Embryonic facial prominence (tissue), 1 donor: ENCODE measurements around the gene ADGRV1.
"Not testable (repeated sequence)": the region's sequence is repeated elsewhere in the genome, so short reads cannot be mapped to it uniquely, and the experiment has no call there.

Experiments used
- DNase-seq: peaks from one replicate; pipeline ENCODE4 v3.0.0-alpha.2; 2016; ENCODE audit errors: extremely low spot score

The ADGRV1 gene

GRCh38 chr5:90741022-90741564, 182.5 kb downstream of the ADGRV1 start:
- no peak for DNase-seq

- DNase-seq = no peak
These were observed 187.5 kb downstream of the ADGRV1 start for GRCh38 chr5:90746119-90746518.

- DNase-seq = no peak
These were observed 188.6 kb downstream of the ADGRV1 start for GRCh38 chr5:90747175-90747574.

GRCh38 chr5:90747693-90748092, 189.1 kb downstream of the ADGRV1 start:
- DNase-seq = no peak

- no peak for DNase-seq
These were observed 200.5 kb downstream of the ADGRV1 start for GRCh38 chr5:90759119-90759518.

- no peak for DNase-seq
These were observed 209.1 kb downstream of the ADGRV1 start for GRCh38 chr5:90767710-90768109.

GRCh38 chr5:90770006-90770541, 211.5 kb downstream of the ADGRV1 start:
- DNase-seq = not testable (repeated sequence)

- no peak for DNase-seq
These were observed 219.4 kb downstream of the ADGRV1 start for GRCh38 chr5:90777959-90778358.

- peak; percentile 53 for DNase-seq
These were observed 225.1 kb downstream of the ADGRV1 start for GRCh38 chr5:90783460-90784333.

GRCh38 chr5:90786756-90787155, 228.2 kb downstream of the ADGRV1 start:
- DNase-seq = no peak

GRCh38 chr5:90792725-90793124, 234.1 kb downstream of the ADGRV1 start:
- no peak for DNase-seq

GRCh38 chr5:90793183-90793582, 234.6 kb downstream of the ADGRV1 start:
- no peak for DNase-seq

GRCh38 chr5:90796919-90797318, 238.3 kb downstream of the ADGRV1 start:
- not testable (repeated sequence) for DNase-seq

- not testable (repeated sequence) for DNase-seq
These were observed 241.5 kb downstream of the ADGRV1 start for GRCh38 chr5:90800082-90800481.

- DNase-seq = not testable (repeated sequence)
These were observed 241.9 kb downstream of the ADGRV1 start for GRCh38 chr5:90800515-90800914.

GRCh38 chr5:90802474-90803317, 244.1 kb downstream of the ADGRV1 start:
- DNase-seq = no peak

GRCh38 chr5:90803381-90803780, 244.8 kb downstream of the ADGRV1 start:
- no peak for DNase-seq

- DNase-seq = no peak
These were observed 245.3 kb downstream of the ADGRV1 start for GRCh38 chr5:90803876-90804275.

GRCh38 chr5:90807496-90807895, 248.9 kb downstream of the ADGRV1 start:
- DNase-seq = no peak

- no peak for DNase-seq
These were observed 250.9 kb downstream of the ADGRV1 start for GRCh38 chr5:90809311-90810056.

GRCh38 chr5:90810211-90810610, 251.6 kb downstream of the ADGRV1 start:
- no peak for DNase-seq
